Measurements from ENCODE around the gene BPIFB3.

GRCh38 chr20:33072362-33072761 is 18.7 kb downstream of the BPIFB3 start:
- TF ChIP-seq CTCF (optimal IDR thresholded peaks at IDR 0.05 in 1 of 3, IDR thresholded peaks at IDR 0.05 in 1 of 3, conservative IDR thresholded peaks at IDR 0.05 in 1 of 3; ENCODE audit: extremely low read depth in 1 of 3, insufficient read depth in 2 of 3, low read length in 3 of 3) (no peak), EZH2 (IDR thresholded peaks at IDR 0.05; ENCODE audit: low read length) (no peak)
